GM23338 (cell line): ENCODE results near the gene HDAC1.

ENCODE experiments used
- CTCF ChIP-seq, 2 experiments: fragments of 200-600 bp in 1 of 2; sonication (generic) in 1 of 2; conservative IDR thresholded peaks; 2 replicates each; pipeline versions ENCODE4 v1.5.1 to v1.6.1; 2016 to 2017; ENCODE audit warnings: antibody characterized with exemption in 2 of 2, low read depth in 2 of 2, mild to moderate bottlenecking in 2 of 2, moderate library complexity in 1 of 2
- JUNB ChIP-seq: IDR thresholded peaks from one replicate; pipeline ENCODE4 v1.6.1; 2016; ENCODE audit warnings: antibody characterized with exemption; ENCODE audit not compliant: unreplicated experiment
- POLR2AphosphoS5 ChIP-seq: IDR thresholded peaks from 2 replicates; pipeline ENCODE4 v1.6.1; 2016; ENCODE audit warnings: antibody characterized with exemption, low read depth
- REST ChIP-seq: IDR thresholded peaks from one replicate; pipeline ENCODE4 v1.6.1; 2018; ENCODE audit warnings: antibody characterized with exemption; ENCODE audit not compliant: unreplicated experiment

- TF ChIP-seq CTCF (conservative IDR thresholded peaks at IDR 0.05; ENCODE audit: low read depth in 2 of 2) (no peak), POLR2AphosphoS5 (no peak), JUNB (no peak), REST (no peak)
Measured at GRCh38 chr1:32365445-32365844, 73.6 kb downstream of the HDAC1 start.
